ENCODE results near the gene GMPPA. TPM values are rescaled to one million over a fixed set of nuclear protein-coding genes. Genes with fewer than 3 reads are reported as not detected.

GMPPA gene
- total and polyA plus RNA-seq, 9 of the 15 experiments (the other 6 are each of a cell fraction or from before 2014, with no cell fraction given), result 7.0 to 101 (median 66.7) TPM

DNA sequence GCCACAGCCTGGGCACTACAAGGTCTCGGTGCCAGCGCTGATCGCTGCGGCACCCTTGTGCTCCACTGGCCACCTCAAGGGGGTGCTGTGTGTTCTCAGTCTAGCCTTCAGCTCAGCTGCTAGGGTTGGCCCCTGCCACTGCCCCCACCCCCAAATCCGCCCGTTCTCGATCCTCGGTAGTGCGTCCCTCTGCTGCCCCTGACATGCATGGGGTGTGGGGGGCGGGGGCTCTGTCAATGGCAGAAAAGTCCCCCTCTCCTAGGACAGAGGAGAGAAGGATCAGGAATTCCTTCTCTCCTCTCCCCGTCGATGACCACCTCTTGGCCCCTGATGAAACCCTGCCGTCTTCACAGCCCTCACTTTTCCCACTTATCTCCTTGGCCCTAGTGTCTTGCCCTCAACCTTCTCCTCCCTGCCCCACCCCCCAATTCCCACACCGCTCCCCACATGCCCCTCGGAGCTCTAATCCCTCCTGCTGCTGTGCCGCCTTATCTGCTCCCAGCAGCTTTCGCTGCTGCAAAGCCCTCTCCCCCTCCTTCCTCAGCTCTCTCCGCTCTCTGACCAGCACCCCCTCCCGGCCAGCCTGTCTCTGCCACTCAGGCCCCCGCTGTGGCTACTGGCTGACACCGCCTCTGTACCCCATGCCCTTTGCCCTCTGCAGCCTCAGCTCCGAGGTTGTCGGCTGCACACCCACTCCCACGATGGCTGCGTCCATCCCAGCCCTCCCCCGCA, 11.3 kb downstream of the GMPPA start (continued):
- TF ChIP-seq, protein P1, sequence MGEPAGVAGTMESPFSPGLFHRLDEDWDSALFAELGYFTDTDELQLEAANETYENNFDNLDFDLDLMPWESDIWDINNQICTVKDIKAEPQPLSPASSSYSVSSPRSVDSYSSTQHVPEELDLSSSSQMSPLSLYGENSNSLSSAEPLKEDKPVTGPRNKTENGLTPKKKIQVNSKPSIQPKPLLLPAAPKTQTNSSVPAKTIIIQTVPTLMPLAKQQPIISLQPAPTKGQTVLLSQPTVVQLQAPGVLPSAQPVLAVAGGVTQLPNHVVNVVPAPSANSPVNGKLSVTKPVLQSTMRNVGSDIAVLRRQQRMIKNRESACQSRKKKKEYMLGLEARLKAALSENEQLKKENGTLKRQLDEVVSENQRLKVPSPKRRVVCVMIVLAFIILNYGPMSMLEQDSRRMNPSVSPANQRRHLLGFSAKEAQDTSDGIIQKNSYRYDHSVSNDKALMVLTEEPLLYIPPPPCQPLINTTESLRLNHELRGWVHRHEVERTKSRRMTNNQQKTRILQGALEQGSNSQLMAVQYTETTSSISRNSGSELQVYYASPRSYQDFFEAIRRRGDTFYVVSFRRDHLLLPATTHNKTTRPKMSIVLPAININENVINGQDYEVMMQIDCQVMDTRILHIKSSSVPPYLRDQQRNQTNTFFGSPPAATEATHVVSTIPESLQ (CRISPR knock-in tag; IDR thresholded peaks at IDR 0.05), result no peak
- TF ChIP-seq CBFB (CRISPR knock-in tag; IDR thresholded peaks at IDR 0.05), result no peak
- TF ChIP-seq XRCC5 (IDR thresholded peaks at IDR 0.05; ENCODE audit: low read depth, low read length), result peak; percentile 44; the same call in 1 of the 2 replicates
- no peak for TF ChIP-seq HSF4 (CRISPR knock-in tag; IDR thresholded peaks at IDR 0.05; ENCODE audit: borderline replicate concordance)
- TF ChIP-seq CBX1 (IDR thresholded peaks at IDR 0.05; ENCODE audit: low read depth), result 0 out of 2 replicates have a peak, but pooled peaks have one; percentile 20
- peak; percentile 56; the same call in 1 of the 2 replicates for TF ChIP-seq GABPB1 (CRISPR knock-in tag; IDR thresholded peaks at IDR 0.05)
- TF ChIP-seq MCM2 (IDR thresholded peaks at IDR 0.05; ENCODE audit: low read depth), result no peak
- no peak for TF ChIP-seq DNMT1 (IDR thresholded peaks at IDR 0.05)
- TF ChIP-seq, protein P2, sequence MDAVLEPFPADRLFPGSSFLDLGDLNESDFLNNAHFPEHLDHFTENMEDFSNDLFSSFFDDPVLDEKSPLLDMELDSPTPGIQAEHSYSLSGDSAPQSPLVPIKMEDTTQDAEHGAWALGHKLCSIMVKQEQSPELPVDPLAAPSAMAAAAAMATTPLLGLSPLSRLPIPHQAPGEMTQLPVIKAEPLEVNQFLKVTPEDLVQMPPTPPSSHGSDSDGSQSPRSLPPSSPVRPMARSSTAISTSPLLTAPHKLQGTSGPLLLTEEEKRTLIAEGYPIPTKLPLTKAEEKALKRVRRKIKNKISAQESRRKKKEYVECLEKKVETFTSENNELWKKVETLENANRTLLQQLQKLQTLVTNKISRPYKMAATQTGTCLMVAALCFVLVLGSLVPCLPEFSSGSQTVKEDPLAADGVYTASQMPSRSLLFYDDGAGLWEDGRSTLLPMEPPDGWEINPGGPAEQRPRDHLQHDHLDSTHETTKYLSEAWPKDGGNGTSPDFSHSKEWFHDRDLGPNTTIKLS (IDR thresholded peaks at IDR 0.05; ENCODE audit: borderline replicate concordance, low read depth), result no peak
- TF ChIP-seq KLF6 (CRISPR knock-in tag; IDR thresholded peaks at IDR 0.05; ENCODE audit: borderline replicate concordance), result no peak
- 0 out of 2 replicates have a peak, but pooled peaks have one; percentile 64 for TF ChIP-seq PYGO2 (tag; IDR thresholded peaks at IDR 0.05)
- peak; percentile 49; the same call in 1 of the 2 replicates for TF ChIP-seq NFRKB (IDR thresholded peaks at IDR 0.05; ENCODE audit: low read depth)
- no peak for TF ChIP-seq FIP1L1 (IDR thresholded peaks at IDR 0.05; ENCODE audit: low read depth, low read length, poor library complexity, severe bottlenecking)
- no peak for TF ChIP-seq BRF1 (IDR thresholded peaks at IDR 0.05; ENCODE audit: borderline replicate concordance, extremely low read depth, insufficient read length)
- TF ChIP-seq, protein P3, sequence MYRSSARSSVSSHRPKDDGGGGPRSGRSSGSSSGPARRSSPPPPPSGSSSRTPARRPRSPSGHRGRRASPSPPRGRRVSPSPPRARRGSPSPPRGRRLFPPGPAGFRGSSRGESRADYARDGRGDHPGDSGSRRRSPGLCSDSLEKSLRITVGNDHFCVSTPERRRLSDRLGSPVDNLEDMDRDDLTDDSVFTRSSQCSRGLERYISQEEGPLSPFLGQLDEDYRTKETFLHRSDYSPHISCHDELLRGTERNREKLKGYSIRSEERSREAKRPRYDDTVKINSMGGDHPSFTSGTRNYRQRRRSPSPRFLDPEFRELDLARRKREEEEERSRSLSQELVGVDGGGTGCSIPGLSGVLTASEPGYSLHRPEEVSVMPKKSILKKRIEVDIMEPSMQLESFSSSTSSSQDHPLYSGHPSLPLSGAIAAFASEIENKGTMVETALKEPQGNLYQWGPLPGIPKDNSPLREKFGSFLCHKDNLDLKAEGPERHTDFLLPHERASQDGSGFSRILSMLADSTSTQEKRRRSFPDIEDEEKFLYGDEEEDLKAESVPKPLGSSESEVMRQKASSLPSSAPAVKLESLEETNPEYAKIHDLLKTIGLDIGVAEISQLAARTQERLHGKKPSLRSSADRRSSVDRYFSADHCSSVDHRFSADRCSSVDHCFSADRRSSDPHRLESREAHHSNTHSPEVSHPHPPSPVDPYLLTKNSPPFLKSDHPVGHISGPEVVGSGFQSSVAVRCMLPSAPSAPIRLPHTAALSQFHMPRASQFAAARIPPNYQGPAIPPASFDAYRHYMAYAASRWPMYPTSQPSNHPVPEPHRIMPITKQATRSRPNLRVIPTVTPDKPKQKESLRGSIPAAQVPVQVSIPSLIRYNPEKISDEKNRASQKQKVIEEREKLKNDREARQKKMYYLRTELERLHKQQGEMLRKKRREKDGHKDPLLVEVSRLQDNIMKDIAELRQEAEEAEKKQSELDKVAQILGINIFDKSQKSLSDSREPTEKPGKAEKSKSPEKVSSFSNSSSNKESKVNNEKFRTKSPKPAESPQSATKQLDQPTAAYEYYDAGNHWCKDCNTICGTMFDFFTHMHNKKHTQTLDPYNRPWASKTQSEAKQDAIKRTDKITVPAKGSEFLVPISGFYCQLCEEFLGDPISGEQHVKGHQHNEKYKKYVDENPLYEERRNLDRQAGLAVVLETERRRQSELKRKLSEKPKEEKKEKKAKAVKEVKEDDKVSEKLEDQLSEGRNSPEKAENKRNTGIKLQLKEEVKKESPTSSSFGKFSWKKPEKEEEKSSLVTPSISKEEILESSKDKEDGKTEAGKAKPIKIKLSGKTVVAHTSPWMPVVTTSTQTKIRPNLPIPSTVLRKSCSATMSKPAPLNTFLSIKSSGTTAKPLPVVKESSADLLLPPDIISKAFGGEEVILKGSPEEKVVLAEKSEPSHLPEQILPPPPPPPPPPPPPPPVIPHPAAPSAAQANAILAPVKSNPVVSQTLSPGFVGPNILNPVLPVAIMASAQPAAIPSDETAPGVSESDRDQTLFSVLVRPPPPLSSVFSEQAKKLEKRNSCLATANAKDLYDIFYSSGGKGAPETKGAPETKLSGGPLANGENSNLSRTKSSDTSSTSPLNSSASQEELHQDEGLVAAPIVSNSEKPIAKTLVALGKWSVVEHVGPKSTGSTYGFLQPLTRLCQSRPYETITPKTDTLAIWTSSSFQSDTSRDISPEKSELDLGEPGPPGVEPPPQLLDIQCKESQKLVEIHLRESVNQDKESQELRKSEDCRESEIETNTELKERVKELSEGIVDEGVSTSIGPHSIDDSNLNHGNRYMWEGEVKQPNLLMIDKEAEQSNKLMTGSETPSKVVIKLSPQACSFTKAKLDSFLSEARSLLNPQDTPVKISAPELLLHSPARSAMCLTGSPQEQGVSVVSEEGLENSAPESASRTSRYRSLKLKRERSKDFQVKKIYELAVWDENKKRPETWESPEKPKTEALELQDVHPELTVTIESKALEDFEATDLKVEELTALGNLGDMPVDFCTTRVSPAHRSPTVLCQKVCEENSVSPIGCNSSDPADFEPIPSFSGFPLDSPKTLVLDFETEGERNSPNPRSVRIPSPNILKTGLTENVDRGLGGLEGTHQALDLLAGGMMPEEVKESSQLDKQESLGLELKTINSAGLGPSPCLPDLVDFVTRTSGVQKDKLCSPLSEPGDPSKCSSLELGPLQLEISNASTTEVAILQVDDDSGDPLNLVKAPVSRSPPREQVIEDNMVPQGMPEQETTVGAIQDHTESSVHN (IDR thresholded peaks at IDR 0.05; ENCODE audit: borderline replicate concordance in 1 of 2, low read depth in 1 of 2), result peak in 1 of 2 experiments; percentile 61; a peak in 1 of 4 replicates

All from K562 (cell line).